ENCODE measurements around the gene PSMA5. TPM values are rescaled to one million over a fixed set of nuclear protein-coding genes. Genes with fewer than 3 reads are reported as not detected.

PSMA5 gene
- total RNA-seq, 2 donors from 2014 or later = 24.6 to 31.8 TPM

GRCh38 chr1:109398343-109399225 lies 27.7 kb downstream of the PSMA5 start:
- H3K27me3 ChIP-seq (replicated peaks; ENCODE audit: insufficient read depth) = no peaks in the 10 kb centered on the region
- peaks cover 15% of the 10 kb centered on the region for H3K4me1 ChIP-seq (replicated peaks)
- no peaks in the 10 kb centered on the region for H3K9me3 ChIP-seq
- DNase-seq (ENCODE audit: low spot score) = no peak
- peak overlapping the region; percentile 61 to 79 for H3K4me3 ChIP-seq
- H3K27ac ChIP-seq = peak overlapping the region; percentile 62 to 72
- no peaks in the 10 kb centered on the region for H3K36me3 ChIP-seq
- WGBS = 24% methylated on average over 18 of the region's 18 CpGs
- no peak for TF ChIP-seq CTCF (IDR thresholded peaks at IDR 0.05)
- intact Hi-C loops (cut with DNase I) = loop anchor here (2.0 kb wide), 1 partner anchor 116 kb away; the partner anchor contains the start of gene PSRC1

DNA sequence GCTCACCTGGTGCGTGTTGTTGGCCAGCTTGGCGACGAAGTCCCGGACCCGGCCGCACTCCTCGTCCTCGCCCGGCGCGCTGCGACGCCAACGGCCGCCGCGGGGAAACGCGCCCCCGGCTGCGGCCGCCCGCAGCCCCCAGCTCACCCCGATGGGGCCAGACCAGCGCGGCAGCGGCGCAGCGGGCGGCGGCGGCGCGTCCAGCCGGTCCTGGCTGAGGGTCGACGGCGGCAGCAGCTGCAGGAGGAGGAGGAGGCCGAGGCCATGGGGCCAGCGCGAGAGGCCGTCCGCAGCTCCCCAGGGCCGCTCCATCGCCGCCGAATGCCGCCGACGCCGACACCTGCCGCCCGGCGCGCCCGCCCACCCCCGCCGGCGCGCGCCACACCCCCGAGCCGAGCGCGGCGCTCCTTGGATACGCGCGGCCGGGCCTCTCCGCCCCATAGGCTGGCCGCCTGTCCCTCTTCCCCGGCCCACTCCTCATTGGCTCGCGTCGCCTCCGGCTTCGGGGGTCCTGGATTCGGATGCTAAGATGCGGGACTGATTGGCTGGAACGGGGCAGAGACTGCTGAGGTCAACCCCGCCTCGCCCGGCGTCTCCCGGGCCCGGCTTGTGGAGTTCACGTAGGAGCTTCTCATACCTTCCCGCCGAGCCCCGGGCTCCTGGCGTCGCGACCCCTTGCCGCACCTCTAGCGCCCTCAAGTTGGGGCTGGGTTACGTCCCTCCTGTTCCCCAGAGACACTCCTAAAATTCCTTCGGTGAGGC lies 28.5 kb downstream of the PSMA5 start, which contains the start of gene SORT1:
SORT1 (minus strand) TSS at position 338 of the 762 bp plus-strand sequence; CDS start at position 312, 26 bp downstream.
- peak; percentile 82 for DNase-seq (ENCODE audit: low spot score)
- no peaks in the 10 kb centered on the region for H3K9me3 ChIP-seq
- peaks cover 15% of the 10 kb centered on the region for H3K4me1 ChIP-seq (replicated peaks)
- TF ChIP-seq POLR2AphosphoS5 (IDR thresholded peaks at IDR 0.05) = peak; percentile 72
- TF ChIP-seq CTCF (IDR thresholded peaks at IDR 0.05) = peak in 1 of 4 experiments; percentile 6
- TF ChIP-seq POLR2A (IDR thresholded peaks at IDR 0.05) = peak; percentile 55
- H3K4me3 ChIP-seq = peak within 1 kb of the TSS; percentile 61 to 79
- intact Hi-C loops (cut with DNase I) = loop anchor here (2.0 kb wide), 1 partner anchor 115 kb away; the partner anchor contains the start of gene PSRC1
- peak within 1 kb of the TSS; percentile 62 to 72 for H3K27ac ChIP-seq
- no peaks in the 10 kb centered on the region for H3K27me3 ChIP-seq (replicated peaks; ENCODE audit: insufficient read depth)
- WGBS = under 1% methylated on average over 53 of the region's 98 CpGs
- no peaks in the 10 kb centered on the region for H3K36me3 ChIP-seq

- no peaks in the 10 kb centered on the region for H3K9me3 ChIP-seq
- no peak for DNase-seq (ENCODE audit: low spot score)
- intact Hi-C loops (cut with DNase I) = no loop called here
- H3K4me3 ChIP-seq = peak overlapping the region; percentile 61 to 79
- no peaks in the 10 kb centered on the region for H3K36me3 ChIP-seq
- TF ChIP-seq CTCF (IDR thresholded peaks at IDR 0.05) (no peak), POLR2AphosphoS5 (IDR thresholded peaks at IDR 0.05) (no peak), POLR2A (IDR thresholded peaks at IDR 0.05) (no peak)
- no peaks in the 10 kb centered on the region for H3K27me3 ChIP-seq (replicated peaks; ENCODE audit: insufficient read depth)
- WGBS = 5% methylated on average over 42 of the region's 46 CpGs
- peaks cover 21% of the 10 kb centered on the region for H3K4me1 ChIP-seq (replicated peaks)
- peak overlapping the region; percentile 51 to 72 for H3K27ac ChIP-seq
Measured at GRCh38 chr1:109396871-109397580, 29.2 kb downstream of the PSMA5 start.

DNA sequence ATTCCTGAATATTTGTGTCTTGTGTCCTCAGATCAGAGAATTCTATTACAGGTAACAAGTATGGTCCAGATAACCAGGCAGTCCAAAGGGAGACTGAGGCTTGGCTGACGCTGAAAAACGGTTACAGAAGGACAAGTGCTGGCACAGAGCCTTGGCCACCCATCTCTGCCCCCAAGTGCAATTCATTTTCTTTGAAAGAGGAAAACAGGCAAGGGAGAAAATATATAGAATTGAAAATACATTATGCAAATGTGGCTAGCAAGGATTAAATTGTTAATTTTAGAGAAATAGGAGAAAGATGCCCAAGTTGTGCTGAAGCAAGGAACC lies 29.8 kb downstream of the PSMA5 start:
- Histone ChIP-seq H3K4me1 (replicated peaks) (peaks cover 21% of the 10 kb centered on the region), H3K4me3 (peak overlapping the region; percentile 61 to 79), H3K36me3 (no peaks in the 10 kb centered on the region), H3K27me3 (replicated peaks; ENCODE audit: insufficient read depth) (no peaks in the 10 kb centered on the region), H3K27ac (peak overlapping the region; percentile 51 to 72), H3K9me3 (no peaks in the 10 kb centered on the region)
- intact Hi-C loops (cut with DNase I) = no loop called here
- 60% methylated on average over 2 of the region's 2 CpGs for WGBS
- TF ChIP-seq POLR2A (IDR thresholded peaks at IDR 0.05) = no peak
- no peak for TF ChIP-seq CTCF (IDR thresholded peaks at IDR 0.05)
- no peak for TF ChIP-seq POLR2AphosphoS5 (IDR thresholded peaks at IDR 0.05)
- DNase-seq (ENCODE audit: low spot score) = no peak

Data from prostate gland (tissue), 2 donors.